DND-41 (cell line): Measurements from ENCODE around the gene TBC1D26.
"Not testable (repeated sequence)": the region's sequence is repeated elsewhere in the genome, so short reads cannot be mapped to it uniquely, and the experiment has no call there.

Source experiments
- ATAC-seq: fragments of 200-7000 bp; cut with Tn5 transposase; 3 replicates; pipeline ENCODE4 v1.9.1; 2021; ENCODE audit warnings: low read depth; ENCODE audit not compliant: insufficient read depth
- DNase-seq: peaks from one replicate; pipeline ENCODE4 v3.0.0-alpha.2; 2020
- H2AFZ ChIP-seq: 2 replicates; pipeline ENCODE4 v1.6.0; 2012; ENCODE audit warnings: low read depth, low read length
- H3K27ac ChIP-seq: 2 replicates; pipeline ENCODE4 v1.5.1; 2012; ENCODE audit warnings: low read length, inconsistent platforms
- H3K27me3 ChIP-seq: fragments of 200-600 bp; sonication (generic); 2 replicates; pipeline ENCODE4 v1.6.0; 2012; ENCODE audit warnings: low read length, mild to moderate bottlenecking, inconsistent platforms; ENCODE audit not compliant: insufficient read depth, poor library complexity
- H3K36me3 ChIP-seq: 2 replicates; pipeline ENCODE4 v1.5.1; 2012; ENCODE audit warnings: low read length, inconsistent platforms; ENCODE audit not compliant: insufficient read depth
- H3K4me1 ChIP-seq: 2 replicates; pipeline ENCODE4 v1.5.1; 2012; ENCODE audit warnings: mild to moderate bottlenecking, low read length; ENCODE audit not compliant: insufficient read depth
- H3K4me2 ChIP-seq: 2 replicates; pipeline ENCODE4 v1.6.0; 2012; ENCODE audit warnings: mild to moderate bottlenecking, moderate library complexity, low read length, inconsistent platforms; ENCODE audit not compliant: insufficient read depth
- H3K4me3 ChIP-seq, 2 experiments: fragments of 200-600 bp in 1 of 2; shearing (Covaris generic) in 1 of 2; 2 replicates each; pipeline ENCODE4 v1.5.1; 2012 to 2016; ENCODE audit warnings: inconsistent platforms in 2 of 2, low read length in 2 of 2, mild to moderate bottlenecking in 2 of 2, low read depth in 1 of 2, moderate library complexity in 1 of 2
- H3K79me2 ChIP-seq: 2 replicates; pipeline ENCODE4 v1.6.0; 2012; ENCODE audit warnings: low read length, inconsistent platforms; ENCODE audit not compliant: insufficient read depth
- H3K9ac ChIP-seq: 2 replicates; pipeline ENCODE4 v1.6.0; 2012; ENCODE audit warnings: low read depth, mild to moderate bottlenecking, inconsistent platforms, low read length, moderate library complexity
- H3K9me3 ChIP-seq: 2 replicates; pipeline ENCODE4 v1.5.1; 2012; ENCODE audit warnings: low read length, moderate library complexity, mild to moderate bottlenecking, inconsistent platforms; ENCODE audit not compliant: insufficient read depth, severe bottlenecking
- H4K20me1 ChIP-seq: 2 replicates; pipeline ENCODE4 v1.6.0; 2012; ENCODE audit warnings: low read length; ENCODE audit not compliant: insufficient read depth
- TF ChIP-seq, protein P1 (sequence below): IDR thresholded peaks from 2 replicates; pipeline ENCODE4 v1.5.1; 2012; ENCODE audit warnings: borderline replicate concordance, low read length, moderate library complexity, mild to moderate bottlenecking; ENCODE audit not compliant: poor library complexity, severe bottlenecking; ENCODE audit errors: extremely low read depth

The TBC1D26 gene

GRCh38 chr17:15731900-15732299 lies at the start of gene TBC1D26:
TSS of gene TBC1D26 (plus strand) at chr17:15732283. CDS start at chr17:15735349, 3,066 bp downstream.
- not testable (repeated sequence) for H3K36me3 ChIP-seq, H3K4me3 ChIP-seq, H3K27ac ChIP-seq, H3K4me1 ChIP-seq, H3K9me3 ChIP-seq, H4K20me1 ChIP-seq, H2AFZ ChIP-seq, H3K79me2 ChIP-seq, H3K27me3 ChIP-seq, H3K9ac ChIP-seq, DNase-seq, ATAC-seq, H3K4me2 ChIP-seq

DNA sequence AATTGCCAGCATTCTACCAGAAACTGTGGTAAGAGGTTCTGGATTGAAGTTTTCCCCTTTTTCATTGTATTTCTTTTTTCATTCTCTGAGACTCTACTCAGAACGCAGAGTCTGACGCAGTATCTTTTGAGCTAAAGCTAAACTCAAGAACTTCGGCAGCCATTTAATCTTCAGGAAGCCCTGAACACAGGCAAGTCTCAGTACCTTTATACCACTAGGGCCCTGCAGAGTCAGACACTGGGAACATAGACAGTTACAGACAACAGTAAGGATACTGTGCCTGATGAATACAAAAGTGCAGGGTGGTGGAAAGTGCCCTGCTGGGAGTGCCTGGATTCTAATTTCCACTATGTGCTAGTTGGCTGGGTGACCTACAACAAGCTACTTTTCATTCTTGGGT lies 48.9 kb upstream of the TBC1D26 start:
- Histone ChIP-seq H3K4me3 (peak overlapping the region in 1 of 2 experiments; percentile 88; a peak in 2 of 4 replicates), H3K4me2 (peak overlapping the region; percentile 94)

DNA sequence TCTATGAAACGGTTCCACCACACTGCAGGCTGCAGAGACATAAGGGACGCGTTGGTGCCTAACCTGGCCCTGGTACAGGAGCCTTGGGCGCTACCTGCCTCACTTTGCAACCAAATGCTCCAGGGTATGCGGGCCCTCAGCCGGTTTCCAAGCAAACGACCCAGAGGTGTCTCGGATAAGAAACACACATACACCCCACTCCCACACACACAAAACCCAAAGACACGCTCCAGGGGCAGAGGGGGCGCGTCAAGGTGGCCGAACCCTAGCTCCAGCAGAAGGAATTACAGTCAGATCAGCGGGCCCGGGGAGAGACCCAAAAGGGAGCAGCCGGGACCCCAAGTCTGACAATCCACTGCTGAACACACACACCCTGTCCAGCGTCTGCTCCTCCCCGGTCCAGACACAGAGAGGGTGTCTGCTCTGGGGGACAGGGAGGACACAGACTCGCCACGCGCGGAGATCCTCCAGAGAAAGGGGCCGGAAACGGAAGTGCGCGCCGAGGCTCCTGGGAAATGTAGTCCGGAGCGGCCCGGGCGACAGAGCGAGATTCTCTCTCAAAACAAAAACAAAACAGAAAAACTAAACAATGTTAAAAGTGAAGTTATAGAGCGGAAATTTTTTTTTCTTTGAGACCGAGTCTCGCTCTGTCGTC lies 48.1 kb upstream of the TBC1D26 start, which contains the start of gene TRIM16:
Gene TRIM16, minus strand, starts transcription at position 488 of the 655 bp plus-strand sequence. CDS start 32,702 bp downstream, outside the sequence.
- H3K27me3 ChIP-seq, H4K20me1 ChIP-seq, H3K79me2 ChIP-seq, H3K36me3 ChIP-seq, H3K9me3 ChIP-seq: not testable (repeated sequence)
- Histone ChIP-seq H3K4me2 (peak within 1 kb of the TSS; percentile 94), H3K27ac (peak within 1 kb of the TSS; percentile 70), H3K4me3 (peak within 1 kb of the TSS; percentile 47 to 88), H3K4me1 (peaks cover 25% of the 10 kb centered on the region), H3K9ac (peak within 1 kb of the TSS; percentile 75), H2AFZ (peak within 1 kb of the TSS; percentile 92)
- ATAC-seq (peak; percentile 93), DNase-seq (peak; percentile 79)
- TF ChIP-seq, protein P1, sequence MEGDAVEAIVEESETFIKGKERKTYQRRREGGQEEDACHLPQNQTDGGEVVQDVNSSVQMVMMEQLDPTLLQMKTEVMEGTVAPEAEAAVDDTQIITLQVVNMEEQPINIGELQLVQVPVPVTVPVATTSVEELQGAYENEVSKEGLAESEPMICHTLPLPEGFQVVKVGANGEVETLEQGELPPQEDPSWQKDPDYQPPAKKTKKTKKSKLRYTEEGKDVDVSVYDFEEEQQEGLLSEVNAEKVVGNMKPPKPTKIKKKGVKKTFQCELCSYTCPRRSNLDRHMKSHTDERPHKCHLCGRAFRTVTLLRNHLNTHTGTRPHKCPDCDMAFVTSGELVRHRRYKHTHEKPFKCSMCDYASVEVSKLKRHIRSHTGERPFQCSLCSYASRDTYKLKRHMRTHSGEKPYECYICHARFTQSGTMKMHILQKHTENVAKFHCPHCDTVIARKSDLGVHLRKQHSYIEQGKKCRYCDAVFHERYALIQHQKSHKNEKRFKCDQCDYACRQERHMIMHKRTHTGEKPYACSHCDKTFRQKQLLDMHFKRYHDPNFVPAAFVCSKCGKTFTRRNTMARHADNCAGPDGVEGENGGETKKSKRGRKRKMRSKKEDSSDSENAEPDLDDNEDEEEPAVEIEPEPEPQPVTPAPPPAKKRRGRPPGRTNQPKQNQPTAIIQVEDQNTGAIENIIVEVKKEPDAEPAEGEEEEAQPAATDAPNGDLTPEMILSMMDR, result peak; percentile 13

More for the DNA sequence above, 48.9 kb upstream of the TBC1D26 start:
- not testable (repeated sequence) for ATAC-seq, H3K9ac ChIP-seq, H3K36me3 ChIP-seq, H3K27me3 ChIP-seq, H3K27ac ChIP-seq, DNase-seq, H2AFZ ChIP-seq, H3K9me3 ChIP-seq, H3K79me2 ChIP-seq, H4K20me1 ChIP-seq
- peaks cover 25% of the 10 kb centered on the region for H3K4me1 ChIP-seq

- not testable (repeated sequence) for H3K4me2 ChIP-seq, DNase-seq, H4K20me1 ChIP-seq, H3K27ac ChIP-seq, H3K9me3 ChIP-seq, H3K79me2 ChIP-seq, H3K4me3 ChIP-seq, H3K9ac ChIP-seq, H3K36me3 ChIP-seq, H3K27me3 ChIP-seq
- H3K4me1 ChIP-seq, result peaks cover 23% of the 10 kb centered on the region
- ATAC-seq, result peak; percentile 62
- peak overlapping the region; percentile 45; the same call in 1 of the 2 replicates for H2AFZ ChIP-seq
Measured at GRCh38 chr17:15687494-15687893, 44.6 kb upstream of the TBC1D26 start.

- Histone ChIP-seq H2AFZ (peak overlapping the region; percentile 82), H3K79me2 (peaks cover 13% of the 10 kb centered on the region), H3K9ac (peak overlapping the region; percentile 75), H3K27ac (peak overlapping the region; percentile 66), H3K4me3 (peak overlapping the region; percentile 43 to 79), H3K4me1 (peaks cover 18% of the 10 kb centered on the region), H3K36me3 (peaks cover 19% of the 10 kb centered on the region), H3K4me2 (peak overlapping the region; percentile 63)
- not testable (repeated sequence) for H3K27me3 ChIP-seq, DNase-seq, H3K9me3 ChIP-seq, H4K20me1 ChIP-seq
- peak; percentile 2; the same call in 2 of the 3 replicates for ATAC-seq
Measured at GRCh38 chr17:15698967-15699366, 33.1 kb upstream of the TBC1D26 start.

- H3K4me2 ChIP-seq, result peak within 1 kb of the TSS; percentile 63
- H3K9me3 ChIP-seq, H4K20me1 ChIP-seq, H3K27me3 ChIP-seq: not testable (repeated sequence)
- peaks cover 14% of the 10 kb centered on the region for H3K79me2 ChIP-seq
- peak within 1 kb of the TSS; percentile 80 for H3K27ac ChIP-seq
- H3K36me3 ChIP-seq, result peaks cover 22% of the 10 kb centered on the region
- peaks cover 18% of the 10 kb centered on the region for H3K4me1 ChIP-seq
- H2AFZ ChIP-seq, result peak within 1 kb of the TSS; percentile 82
- peak within 1 kb of the TSS; percentile 43 to 79 for H3K4me3 ChIP-seq
- ATAC-seq, result peak; percentile 98
- DNase-seq, result peak; percentile 97
- H3K9ac ChIP-seq, result peak within 1 kb of the TSS; percentile 75
Measured at GRCh38 chr17:15699413-15699924, 32.6 kb upstream of the TBC1D26 start, which contains the start of gene ZNF286A. TSS of gene ZNF286A (plus strand) at chr17:15699752. CDS start at chr17:15700330, 578 bp downstream.

GRCh38 chr17:15699937-15700336 lies 32.1 kb upstream of the TBC1D26 start:
- peak overlapping the region; percentile 80 for H3K27ac ChIP-seq

More at GRCh38 chr17:15699937-15700336, 32.1 kb upstream of the TBC1D26 start:
- Histone ChIP-seq H3K36me3 (peaks cover 25% of the 10 kb centered on the region), H3K9ac (peak overlapping the region; percentile 75), H3K4me2 (peak overlapping the region; percentile 63), H3K4me1 (peaks cover 18% of the 10 kb centered on the region), H3K79me2 (peaks cover 14% of the 10 kb centered on the region), H3K4me3 (peak overlapping the region; percentile 43 to 79; a peak in 3 of 4 replicates), H2AFZ (peak overlapping the region; percentile 82)
- DNase-seq, H4K20me1 ChIP-seq, H3K9me3 ChIP-seq, H3K27me3 ChIP-seq: not testable (repeated sequence)
- ATAC-seq, result peak; percentile 35
